OCI-LY7 (cell line): Measurements from ENCODE around the gene CDK6. TPM values are rescaled to one million over a fixed set of nuclear protein-coding genes. Genes with fewer than 3 reads are reported as not detected.

Experiments used
- BruUV-seq: library from RNA; stranded (reverse); fragments of 400-500 nt; replicated peaks from 2 replicates; lab custom pipeline; 2021; lab: Mats Ljungman, UMichigan
- CTCF ChIA-PET: fragments of 300-600 bp; sonication (Branson Sonifier 250); formaldehyde crosslinking; loops from one replicate; lab custom pipeline; 2022; ENCODE audit warnings: antibody characterized with exemption; ENCODE audit not compliant: unreplicated experiment; lab: Charles Lee
- POLR2A ChIA-PET: fragments of 300-600 bp; sonication (Branson Sonifier 250); formaldehyde crosslinking; loops from one replicate; lab custom pipeline; 2022; ENCODE audit warnings: antibody characterized with exemption; lab: Charles Lee
- DNase-seq: peaks from one replicate; pipeline ENCODE4 v3.0.0-alpha.2; 2015; ENCODE audit warnings: low spot score
- H2AFZ ChIP-seq: fragments of 200-600 bp; sonication (generic), shearing (Covaris generic); 2 replicates; pipeline ENCODE4 v1.6.1; 2014; ENCODE audit warnings: mild to moderate bottlenecking, antibody characterized with exemption, low read length, moderate library complexity
- H3K27ac ChIP-seq: fragments of 200-600 bp; sonication (generic); 2 replicates; pipeline ENCODE4 v1.5.1; 2014; ENCODE audit warnings: mixed run types, low read depth, mild to moderate bottlenecking, moderate library complexity, low read length, inconsistent platforms; ENCODE audit not compliant: poor library complexity, severe bottlenecking
- H3K36me3 ChIP-seq: fragments of 200-600 bp; sonication (generic); 2 replicates; pipeline ENCODE4 v1.6.1; 2014; ENCODE audit warnings: mild to moderate bottlenecking, antibody characterized with exemption, low read length, moderate library complexity, mixed read lengths; ENCODE audit not compliant: insufficient read depth
- H3K4me1 ChIP-seq: fragments of 200-600 bp; sonication (generic); 2 replicates; pipeline ENCODE4 v1.5.1; 2014; ENCODE audit warnings: mild to moderate bottlenecking, low read length; ENCODE audit not compliant: insufficient read depth, poor library complexity, severe bottlenecking
- H3K4me2 ChIP-seq: fragments of 200-600 bp; sonication (generic); 2 replicates; pipeline ENCODE4 v1.6.1; 2014; ENCODE audit warnings: mild to moderate bottlenecking, low read length
- H3K4me3 ChIP-seq: fragments of 200-600 bp; sonication (generic); 2 replicates; pipeline ENCODE4 v1.5.1; 2014; ENCODE audit warnings: mild to moderate bottlenecking, low read depth, low read length; ENCODE audit not compliant: poor library complexity, severe bottlenecking
- H3K79me2 ChIP-seq: fragments of 200-600 bp; sonication (generic); 2 replicates; pipeline ENCODE4 v1.6.1; 2016; ENCODE audit warnings: low read depth, mild to moderate bottlenecking, low read length, moderate library complexity, mixed read lengths; ENCODE audit not compliant: insufficient read depth
- H3K9me2 ChIP-seq: fragments of 200-600 bp; sonication (generic); 2 replicates; pipeline ENCODE4 v1.6.1; 2016; ENCODE audit warnings: mild to moderate bottlenecking, low read length, mixed read lengths; ENCODE audit not compliant: insufficient read depth
- H3K9me3 ChIP-seq: fragments of 200-600 bp; sonication (generic); 2 replicates; pipeline ENCODE4 v1.6.1; 2014; ENCODE audit warnings: mild to moderate bottlenecking, mixed run types, low read length, mixed read lengths
- H4K20me1 ChIP-seq: fragments of 200-600 bp; sonication (generic); 2 replicates; pipeline ENCODE4 v1.6.1; 2014; ENCODE audit warnings: mild to moderate bottlenecking, antibody characterized with exemption, low read length, moderate library complexity, mixed read lengths; ENCODE audit not compliant: insufficient read depth
- CTCF ChIP-seq: fragments of 200-600 bp; sonication (generic); conservative IDR thresholded peaks from 2 replicates; pipeline ENCODE4 v1.5.1; 2014; ENCODE audit warnings: mild to moderate bottlenecking, antibody characterized with exemption, low read length, moderate library complexity, mixed read lengths
- EZH2phosphoT487 ChIP-seq: fragments of 200-600 bp; sonication (generic); IDR thresholded peaks from 2 replicates; pipeline ENCODE4 v1.6.1; 2018; ENCODE audit warnings: low read depth, borderline replicate concordance, mild to moderate bottlenecking, mixed run types, antibody characterized with exemption, low read length, moderate library complexity, mixed read lengths
- intact Hi-C: fragments of 100-400 bp; cut with micrococcal nuclease; formaldehyde crosslinking; loops from one replicate; pipeline ENCODE4 v1.10.0; 2022; ENCODE audit not compliant: unreplicated experiment
- total RNA-seq, 2 experiments: library from RNA; depleted of rRNA in 1 of 2; stranded (reverse); fragments of >200 nt in 1 of 2; shearing (Covaris generic) in 1 of 2; gene quantifications; 2 replicates each; pipeline ENCODE4 v1.2.3, GENCODE V29; 2014 to 2022

Gene CDK6
- total RNA-seq, 2 experiments from 2014 or later, result 35.5 to 44.1 TPM

DNA sequence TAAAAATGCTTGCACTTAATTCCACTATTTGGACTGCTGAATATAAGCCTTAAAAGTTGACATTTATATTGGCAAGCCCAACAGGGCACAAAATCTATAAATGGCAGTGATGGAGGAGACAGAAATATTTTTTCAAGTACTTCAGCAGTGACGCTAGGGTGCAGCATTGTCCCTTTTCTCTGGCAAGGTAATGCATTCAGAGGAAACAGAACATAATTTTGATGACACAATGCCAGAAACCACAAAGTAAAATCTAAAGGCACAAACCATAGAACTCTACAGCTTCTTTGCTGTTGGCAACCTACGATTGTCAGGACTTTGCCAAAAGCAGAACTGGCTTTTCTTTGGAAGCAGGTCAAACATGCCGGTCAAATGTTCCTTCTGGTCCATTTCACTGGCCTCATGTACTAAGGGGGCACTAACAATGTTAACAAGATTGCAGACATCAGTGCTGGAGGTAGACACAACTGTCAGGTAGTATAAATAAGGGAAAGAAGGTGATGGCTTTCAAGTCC lies 215.3 kb downstream of the CDK6 start:
- Histone ChIP-seq H4K20me1 (no peaks in the 10 kb centered on the region), H3K79me2 (no peaks in the 10 kb centered on the region), H3K36me3 (peaks cover 18% of the 10 kb centered on the region), H3K4me1 (peaks cover 21% of the 10 kb centered on the region), H3K4me2 (peak overlapping the region; percentile 37), H3K9me3 (no peaks in the 10 kb centered on the region), H3K27ac (no peak overlapping the region), H3K9me2 (no peaks in the 10 kb centered on the region), H3K4me3 (no peak overlapping the region), H2AFZ (0 out of 2 replicates have a peak overlapping the region, but pooled peaks have one; percentile 38)
- POLR2A ChIA-PET, result interaction anchor here (0.5 to 2.8 kb wide), 5 partner anchors 9 to 1766 kb away, joined by 3 to 17 read pairs (median 4); no protein-coding TSS in a partner anchor
- BruUV-seq, result no TSS peak
- intact Hi-C loops, result loop anchor here (1.0 to 5.0 kb wide), 4 partner anchors 71 to 434 kb away; no protein-coding TSS in a partner anchor
- CTCF ChIA-PET, result no interaction called here
- DNase-seq, result peak; percentile 82
- TF ChIP-seq CTCF (peak; percentile 91), EZH2phosphoT487 (no peak)

DNA sequence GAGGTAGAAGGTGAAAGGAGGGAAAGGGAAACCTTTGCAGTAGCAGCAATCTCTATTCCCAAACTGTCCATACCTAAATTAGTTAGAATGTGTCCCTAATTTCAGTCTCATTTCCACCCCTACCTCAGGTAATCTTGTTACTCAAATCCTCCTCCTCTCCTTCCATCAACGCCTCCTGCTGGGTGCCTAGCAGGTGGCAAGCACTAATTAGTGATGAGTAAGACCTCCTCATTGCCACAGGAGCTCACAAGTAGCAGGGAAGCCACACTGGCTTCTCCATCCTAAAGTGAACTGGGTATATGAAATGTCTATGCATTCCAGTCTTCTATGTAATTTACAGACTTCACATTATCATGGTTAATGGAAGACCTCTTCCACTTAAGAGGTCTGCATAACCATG lies 220.5 kb downstream of the CDK6 start:
- H3K4me1 ChIP-seq, result peaks cover 15% of the 10 kb centered on the region
- no peaks in the 10 kb centered on the region for H4K20me1 ChIP-seq
- H3K4me3 ChIP-seq, result no peak overlapping the region
- ChIA-PET CTCF (no interaction called here), POLR2A (interaction anchor here (0.7 to 1.1 kb wide), 3 partner anchors 9 to 215 kb away, joined by 3 to 4 read pairs (median 3); no protein-coding TSS in a partner anchor)
- no TSS peak for BruUV-seq
- TF ChIP-seq EZH2phosphoT487 (no peak), CTCF (0 out of 2 replicates have a peak, but pooled peaks have one; percentile 28)
- no peaks in the 10 kb centered on the region for H3K9me2 ChIP-seq
- no peak for DNase-seq
- H3K9me3 ChIP-seq, result no peaks in the 10 kb centered on the region
- intact Hi-C loops, result no loop called here
- H3K27ac ChIP-seq, result no peak overlapping the region
- H2AFZ ChIP-seq, result no peak overlapping the region
- H3K79me2 ChIP-seq, result no peaks in the 10 kb centered on the region
- H3K4me2 ChIP-seq, result no peak overlapping the region
- peaks cover 45% of the 10 kb centered on the region for H3K36me3 ChIP-seq

- no peak for TF ChIP-seq CTCF
- no peak for TF ChIP-seq EZH2phosphoT487
- no peak overlapping the region for H3K27ac ChIP-seq
- no peaks in the 10 kb centered on the region; the same call in 1 of the 2 replicates for H4K20me1 ChIP-seq
- H3K4me1 ChIP-seq, result peaks cover 24% of the 10 kb centered on the region
- H2AFZ ChIP-seq, result no peak overlapping the region
- BruUV-seq, result no TSS peak
- H3K4me2 ChIP-seq, result no peak overlapping the region
- no peaks in the 10 kb centered on the region for H3K9me3 ChIP-seq
- CTCF ChIA-PET, result no interaction called here
- peaks cover 45% of the 10 kb centered on the region for H3K36me3 ChIP-seq
- DNase-seq, result no peak
- intact Hi-C loops, result loop anchor here (5.0 kb wide), 1 partner anchor 87 kb away; the partner anchor contains the start of genes PEX1 and RBM48
- no peaks in the 10 kb centered on the region for H3K9me2 ChIP-seq
- H3K79me2 ChIP-seq, result no peaks in the 10 kb centered on the region
- POLR2A ChIA-PET, result interaction anchor here (0.8 kb wide), 1 partner anchor 10 kb away, joined by 3 read pairs; no protein-coding TSS in a partner anchor
- no peak overlapping the region for H3K4me3 ChIP-seq
These were observed 221.7 kb downstream of the CDK6 start for GRCh38 chr7:92614660-92615174.
